ENCODE results near the gene C5orf22. TPM values are rescaled to one million over a fixed set of nuclear protein-coding genes. Genes with fewer than 3 reads are reported as not detected.

The C5orf22 gene
- total RNA-seq, 2 experiments from 2014 or later = 20.5 to 33.5 TPM

DNA sequence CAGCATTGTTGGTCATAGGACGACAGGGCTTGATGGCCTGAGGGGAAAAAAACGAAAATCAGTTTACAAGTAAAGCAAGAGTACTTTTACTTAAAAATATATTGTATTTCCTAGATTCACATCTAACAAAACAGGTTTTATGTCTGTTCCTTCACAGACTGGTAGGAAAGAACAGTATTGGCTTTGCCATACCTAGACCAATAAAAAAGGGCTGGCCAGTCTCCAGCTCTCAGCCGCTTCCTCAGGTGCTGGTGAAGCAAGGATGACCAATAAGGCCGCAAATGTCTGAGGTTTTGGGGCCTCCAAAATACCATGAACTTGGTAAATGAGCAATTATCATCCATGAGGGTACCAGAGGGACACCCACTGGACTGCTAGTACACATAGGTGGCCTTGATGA, 36.8 kb upstream of the C5orf22 start:
- no peaks in the 10 kb centered on the region for H3K79me2 ChIP-seq (ENCODE audit: insufficient read depth, low read depth, low read length)
- H3K4me1 ChIP-seq (ENCODE audit: insufficient read depth, low read length, poor library complexity, severe bottlenecking) = no peaks in the 10 kb centered on the region
- H3K4me2 ChIP-seq (ENCODE audit: low read length) = no peak overlapping the region
- CTCF ChIA-PET (ENCODE audit: unreplicated experiment) = no interaction called here
- POLR2A ChIA-PET = no interaction called here
- H3K4me3 ChIP-seq (ENCODE audit: low read depth, low read length, poor library complexity, severe bottlenecking) = no peak overlapping the region
- no peak for TF ChIP-seq EZH2phosphoT487 (IDR thresholded peaks at IDR 0.05; ENCODE audit: borderline replicate concordance, low read depth, low read length)
- TF ChIP-seq, protein P1, sequence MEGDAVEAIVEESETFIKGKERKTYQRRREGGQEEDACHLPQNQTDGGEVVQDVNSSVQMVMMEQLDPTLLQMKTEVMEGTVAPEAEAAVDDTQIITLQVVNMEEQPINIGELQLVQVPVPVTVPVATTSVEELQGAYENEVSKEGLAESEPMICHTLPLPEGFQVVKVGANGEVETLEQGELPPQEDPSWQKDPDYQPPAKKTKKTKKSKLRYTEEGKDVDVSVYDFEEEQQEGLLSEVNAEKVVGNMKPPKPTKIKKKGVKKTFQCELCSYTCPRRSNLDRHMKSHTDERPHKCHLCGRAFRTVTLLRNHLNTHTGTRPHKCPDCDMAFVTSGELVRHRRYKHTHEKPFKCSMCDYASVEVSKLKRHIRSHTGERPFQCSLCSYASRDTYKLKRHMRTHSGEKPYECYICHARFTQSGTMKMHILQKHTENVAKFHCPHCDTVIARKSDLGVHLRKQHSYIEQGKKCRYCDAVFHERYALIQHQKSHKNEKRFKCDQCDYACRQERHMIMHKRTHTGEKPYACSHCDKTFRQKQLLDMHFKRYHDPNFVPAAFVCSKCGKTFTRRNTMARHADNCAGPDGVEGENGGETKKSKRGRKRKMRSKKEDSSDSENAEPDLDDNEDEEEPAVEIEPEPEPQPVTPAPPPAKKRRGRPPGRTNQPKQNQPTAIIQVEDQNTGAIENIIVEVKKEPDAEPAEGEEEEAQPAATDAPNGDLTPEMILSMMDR (conservative IDR thresholded peaks at IDR 0.05; ENCODE audit: low read length) = no peak
- no peak for DNase-seq (ENCODE audit: low spot score)
- H2AFZ ChIP-seq (ENCODE audit: low read length) = no peak overlapping the region
- BruUV-seq (replicated peaks) = no TSS peak
- H3K9me3 ChIP-seq (ENCODE audit: low read length) = no peaks in the 10 kb centered on the region
- no peak overlapping the region for H3K27ac ChIP-seq (ENCODE audit: low read depth, low read length, poor library complexity, severe bottlenecking)
- peaks cover 100% of the 10 kb centered on the region for H3K36me3 ChIP-seq (ENCODE audit: insufficient read depth, low read length)
- H4K20me1 ChIP-seq (ENCODE audit: insufficient read depth, low read length) = no peaks in the 10 kb centered on the region
- intact Hi-C loops (cut with micrococcal nuclease; ENCODE audit: unreplicated experiment) = no loop called here
- no peaks in the 10 kb centered on the region for H3K9me2 ChIP-seq (ENCODE audit: insufficient read depth, low read length)

DNA sequence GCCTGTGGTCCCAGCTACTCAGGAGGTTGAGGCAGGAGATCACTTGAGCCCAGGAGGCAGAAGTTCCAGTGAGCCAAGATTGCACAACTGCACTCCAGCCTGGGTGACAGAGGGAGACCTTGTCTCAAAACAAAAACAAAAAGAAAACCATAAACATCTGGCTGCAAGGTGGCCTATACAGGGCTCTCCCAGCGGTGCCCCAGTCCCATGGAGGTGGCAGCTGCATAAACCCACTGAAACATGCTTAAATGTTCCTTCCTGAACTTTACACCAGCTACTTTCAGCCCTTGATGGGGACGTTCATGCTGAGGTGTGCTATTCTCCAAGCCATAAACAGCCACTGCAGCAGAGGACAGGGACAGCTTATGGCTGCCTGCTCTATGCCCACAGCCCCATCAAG, 35.8 kb upstream of the C5orf22 start:
- ChIA-PET POLR2A (no interaction called here), CTCF (ENCODE audit: unreplicated experiment) (no interaction called here)
- no peaks in the 10 kb centered on the region for H4K20me1 ChIP-seq (ENCODE audit: insufficient read depth, low read length)
- intact Hi-C loops (cut with micrococcal nuclease; ENCODE audit: unreplicated experiment) = no loop called here
- H3K4me1 ChIP-seq (ENCODE audit: insufficient read depth, low read length, poor library complexity, severe bottlenecking) = no peaks in the 10 kb centered on the region
- BruUV-seq (replicated peaks) = no TSS peak
- H2AFZ ChIP-seq (ENCODE audit: low read length) = no peak overlapping the region
- DNase-seq (ENCODE audit: low spot score) = no peak
- TF ChIP-seq, protein P1 (conservative IDR thresholded peaks at IDR 0.05; ENCODE audit: low read length) = no peak
- H3K4me2 ChIP-seq (ENCODE audit: low read length) = no peak overlapping the region
- peaks cover 100% of the 10 kb centered on the region for H3K36me3 ChIP-seq (ENCODE audit: insufficient read depth, low read length)
- no peak overlapping the region for H3K4me3 ChIP-seq (ENCODE audit: low read depth, low read length, poor library complexity, severe bottlenecking)
- no peaks in the 10 kb centered on the region for H3K9me2 ChIP-seq (ENCODE audit: insufficient read depth, low read length)
- no peaks in the 10 kb centered on the region for H3K79me2 ChIP-seq (ENCODE audit: insufficient read depth, low read depth, low read length)
- H3K9me3 ChIP-seq (ENCODE audit: low read length) = no peaks in the 10 kb centered on the region
- no peak overlapping the region for H3K27ac ChIP-seq (ENCODE audit: low read depth, low read length, poor library complexity, severe bottlenecking)

DNA sequence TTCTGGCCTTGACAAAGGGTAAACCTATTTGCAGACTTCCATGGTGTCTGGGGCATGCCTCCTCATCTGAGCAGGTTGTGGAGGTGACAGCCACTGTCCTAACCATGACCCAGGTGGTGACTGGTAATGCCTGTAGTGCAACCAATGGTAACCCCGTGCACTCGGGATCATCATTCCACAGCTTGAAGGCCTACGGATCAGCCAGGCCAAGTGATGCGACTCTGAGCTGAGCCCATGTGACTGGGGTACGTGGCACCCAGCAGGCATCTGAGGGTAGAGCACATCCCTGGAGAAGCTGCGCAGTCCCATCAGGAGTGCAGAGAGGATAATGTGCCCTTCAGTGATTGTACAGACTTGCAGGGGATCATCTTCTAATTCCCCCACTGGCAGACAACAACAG, 35.2 kb upstream of the C5orf22 start:
- intact Hi-C loops (cut with micrococcal nuclease; ENCODE audit: unreplicated experiment) = no loop called here
- POLR2A ChIA-PET = no interaction called here
- Histone ChIP-seq H3K36me3 (ENCODE audit: insufficient read depth, low read length) (peaks cover 100% of the 10 kb centered on the region), H3K27ac (ENCODE audit: low read depth, low read length, poor library complexity, severe bottlenecking) (no peak overlapping the region), H3K4me3 (ENCODE audit: low read depth, low read length, poor library complexity, severe bottlenecking) (no peak overlapping the region), H3K4me2 (ENCODE audit: low read length) (no peak overlapping the region), H3K9me2 (ENCODE audit: insufficient read depth, low read length) (no peaks in the 10 kb centered on the region), H2AFZ (ENCODE audit: low read length) (no peak overlapping the region), H4K20me1 (ENCODE audit: insufficient read depth, low read length) (no peaks in the 10 kb centered on the region), H3K9me3 (ENCODE audit: low read length) (no peaks in the 10 kb centered on the region), H3K79me2 (ENCODE audit: insufficient read depth, low read depth, low read length) (no peaks in the 10 kb centered on the region), H3K4me1 (ENCODE audit: insufficient read depth, low read length, poor library complexity, severe bottlenecking) (no peaks in the 10 kb centered on the region)
- BruUV-seq (replicated peaks) = no TSS peak
- TF ChIP-seq, protein P1 (conservative IDR thresholded peaks at IDR 0.05; ENCODE audit: low read length) = no peak
- no peak for TF ChIP-seq EZH2phosphoT487 (IDR thresholded peaks at IDR 0.05; ENCODE audit: borderline replicate concordance, low read depth, low read length)
- CTCF ChIA-PET (ENCODE audit: unreplicated experiment) = no interaction called here
- no peak for DNase-seq (ENCODE audit: low spot score)

Measured in OCI-LY7 (cell line).